ENCODE results near the gene PPP2R5C.
"Not testable (repeated sequence)": the region's sequence is repeated elsewhere in the genome, so short reads cannot be mapped to it uniquely, and the experiment has no call there.

PPP2R5C gene

GRCh38 chr14:101727611-101728366 lies 33.7 kb upstream of the PPP2R5C start:
- DNase-seq, result no peak
- peaks cover 16% of the 10 kb centered on the region for H3K9me3 Mint-ChIP-seq

DNA sequence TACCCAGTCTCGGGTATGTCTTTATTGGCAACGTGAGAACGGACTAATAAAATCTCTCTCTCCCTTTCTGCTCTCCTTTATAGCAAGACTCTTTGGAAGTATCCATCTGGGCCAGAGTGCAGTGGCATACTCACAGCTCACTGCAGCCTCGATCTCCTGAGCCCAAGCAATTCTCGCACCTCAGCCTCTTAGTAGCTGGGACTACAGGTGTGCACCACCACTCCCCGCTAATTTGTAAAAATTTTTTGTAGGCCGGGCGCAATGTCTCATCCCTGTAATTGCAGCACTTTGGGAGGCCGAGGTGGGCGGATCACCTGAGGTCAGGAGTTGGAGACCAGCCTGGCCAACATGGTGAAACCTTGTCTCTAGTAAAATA lies 33.2 kb upstream of the PPP2R5C start:
- TF ChIP-seq, protein P1, sequence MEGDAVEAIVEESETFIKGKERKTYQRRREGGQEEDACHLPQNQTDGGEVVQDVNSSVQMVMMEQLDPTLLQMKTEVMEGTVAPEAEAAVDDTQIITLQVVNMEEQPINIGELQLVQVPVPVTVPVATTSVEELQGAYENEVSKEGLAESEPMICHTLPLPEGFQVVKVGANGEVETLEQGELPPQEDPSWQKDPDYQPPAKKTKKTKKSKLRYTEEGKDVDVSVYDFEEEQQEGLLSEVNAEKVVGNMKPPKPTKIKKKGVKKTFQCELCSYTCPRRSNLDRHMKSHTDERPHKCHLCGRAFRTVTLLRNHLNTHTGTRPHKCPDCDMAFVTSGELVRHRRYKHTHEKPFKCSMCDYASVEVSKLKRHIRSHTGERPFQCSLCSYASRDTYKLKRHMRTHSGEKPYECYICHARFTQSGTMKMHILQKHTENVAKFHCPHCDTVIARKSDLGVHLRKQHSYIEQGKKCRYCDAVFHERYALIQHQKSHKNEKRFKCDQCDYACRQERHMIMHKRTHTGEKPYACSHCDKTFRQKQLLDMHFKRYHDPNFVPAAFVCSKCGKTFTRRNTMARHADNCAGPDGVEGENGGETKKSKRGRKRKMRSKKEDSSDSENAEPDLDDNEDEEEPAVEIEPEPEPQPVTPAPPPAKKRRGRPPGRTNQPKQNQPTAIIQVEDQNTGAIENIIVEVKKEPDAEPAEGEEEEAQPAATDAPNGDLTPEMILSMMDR (IDR thresholded peaks at IDR 0.05), result no peak
- Mint-ChIP-seq H3K27ac (no peak overlapping the region), H3K9me3 (peaks cover 12% of the 10 kb centered on the region), H3K36me3 (ENCODE audit: low read depth) (peaks cover 5% of the 10 kb centered on the region), H3K27me3 (ENCODE audit: low read depth, poor library complexity) (peaks cover 4% of the 10 kb centered on the region), H3K4me3 (no peak overlapping the region), H3K4me1 (peaks cover 20% of the 10 kb centered on the region)
- no peak for DNase-seq

More at GRCh38 chr14:101727611-101728366, 33.7 kb upstream of the PPP2R5C start:
- peaks cover 4% of the 10 kb centered on the region for H3K27me3 Mint-ChIP-seq (ENCODE audit: low read depth, poor library complexity)
- peaks cover 5% of the 10 kb centered on the region for H3K36me3 Mint-ChIP-seq (ENCODE audit: low read depth)
- H3K27ac Mint-ChIP-seq, result no peak overlapping the region
- TF ChIP-seq, protein P1 (IDR thresholded peaks at IDR 0.05), result no peak
- peaks cover 20% of the 10 kb centered on the region for H3K4me1 Mint-ChIP-seq
- no peak overlapping the region for H3K4me3 Mint-ChIP-seq

GRCh38 chr14:101729382-101729781 lies 32.1 kb upstream of the PPP2R5C start:
- TF ChIP-seq, protein P1 (IDR thresholded peaks at IDR 0.05), result no peak
- no peak overlapping the region for H3K27ac Mint-ChIP-seq
- peaks cover 12% of the 10 kb centered on the region for H3K9me3 Mint-ChIP-seq
- H3K4me3 Mint-ChIP-seq, result no peak overlapping the region
- DNase-seq, result no peak
- H3K36me3 Mint-ChIP-seq (ENCODE audit: low read depth), result peaks cover 5% of the 10 kb centered on the region
- peaks cover 27% of the 10 kb centered on the region for H3K4me1 Mint-ChIP-seq
- peaks cover 4% of the 10 kb centered on the region for H3K27me3 Mint-ChIP-seq (ENCODE audit: low read depth, poor library complexity)

DNA sequence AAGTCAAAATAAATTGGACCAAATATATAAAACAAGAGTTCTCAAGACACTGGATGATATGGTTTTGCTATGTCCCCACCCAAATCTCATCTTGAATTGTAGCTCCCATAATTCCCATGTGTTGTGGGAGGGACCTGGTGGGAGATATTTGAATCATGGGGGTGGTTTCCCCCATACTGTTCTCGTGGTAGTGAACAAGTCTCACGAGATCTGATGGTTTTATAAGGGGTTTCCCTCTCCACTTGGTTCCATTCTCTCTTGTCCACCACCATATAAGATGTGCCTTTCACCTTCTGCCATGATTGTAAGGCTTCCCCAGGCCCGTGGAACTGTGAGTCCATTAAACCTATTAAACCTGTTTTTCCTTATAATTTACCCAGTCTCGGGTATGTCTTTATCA lies 31.4 kb upstream of the PPP2R5C start:
- Mint-ChIP-seq H3K9me3 (peaks cover 12% of the 10 kb centered on the region), H3K4me1 (peaks cover 31% of the 10 kb centered on the region)
- not testable (repeated sequence) for H3K4me3 Mint-ChIP-seq; H3K27me3 Mint-ChIP-seq (ENCODE audit: low read depth, poor library complexity); H3K27ac Mint-ChIP-seq; DNase-seq; H3K36me3 Mint-ChIP-seq (ENCODE audit: low read depth)

GRCh38 chr14:101730626-101731186 lies 30.8 kb upstream of the PPP2R5C start:
- Mint-ChIP-seq H3K9me3 (peaks cover 12% of the 10 kb centered on the region), H3K27ac (no peak overlapping the region), H3K4me1 (peaks cover 36% of the 10 kb centered on the region), H3K27me3 (ENCODE audit: low read depth, poor library complexity) (peaks cover 4% of the 10 kb centered on the region), H3K36me3 (ENCODE audit: low read depth) (peaks cover 5% of the 10 kb centered on the region), H3K4me3 (no peak overlapping the region)
- TF ChIP-seq, protein P1 (IDR thresholded peaks at IDR 0.05), result no peak
- no peak for DNase-seq

- Mint-ChIP-seq H3K27ac (no peak overlapping the region), H3K9me3 (peaks cover 9% of the 10 kb centered on the region), H3K27me3 (ENCODE audit: low read depth, poor library complexity) (peaks cover 4% of the 10 kb centered on the region), H3K4me3 (peak overlapping the region; percentile 41), H3K36me3 (ENCODE audit: low read depth) (peaks cover 5% of the 10 kb centered on the region), H3K4me1 (peaks cover 38% of the 10 kb centered on the region)
- TF ChIP-seq, protein P1 (IDR thresholded peaks at IDR 0.05), result no peak
- DNase-seq, result no peak
Measured at GRCh38 chr14:101731187-101732080, 30.1 kb upstream of the PPP2R5C start.
